SIG-M5 treated with dmso at 0.1 percent for 504 hours (cell line): ENCODE measurements around the gene RAB3GAP1.
"Not testable (repeated sequence)": the region's sequence is repeated elsewhere in the genome, so short reads cannot be mapped to it uniquely, and the experiment has no call there.

Experiments
- DNase-seq: peaks from one replicate; lab custom pipeline; 2025; ENCODE audit not compliant: unreplicated experiment; lab: John Stamatoyannopoulos, UW

RAB3GAP1 gene

DNA sequence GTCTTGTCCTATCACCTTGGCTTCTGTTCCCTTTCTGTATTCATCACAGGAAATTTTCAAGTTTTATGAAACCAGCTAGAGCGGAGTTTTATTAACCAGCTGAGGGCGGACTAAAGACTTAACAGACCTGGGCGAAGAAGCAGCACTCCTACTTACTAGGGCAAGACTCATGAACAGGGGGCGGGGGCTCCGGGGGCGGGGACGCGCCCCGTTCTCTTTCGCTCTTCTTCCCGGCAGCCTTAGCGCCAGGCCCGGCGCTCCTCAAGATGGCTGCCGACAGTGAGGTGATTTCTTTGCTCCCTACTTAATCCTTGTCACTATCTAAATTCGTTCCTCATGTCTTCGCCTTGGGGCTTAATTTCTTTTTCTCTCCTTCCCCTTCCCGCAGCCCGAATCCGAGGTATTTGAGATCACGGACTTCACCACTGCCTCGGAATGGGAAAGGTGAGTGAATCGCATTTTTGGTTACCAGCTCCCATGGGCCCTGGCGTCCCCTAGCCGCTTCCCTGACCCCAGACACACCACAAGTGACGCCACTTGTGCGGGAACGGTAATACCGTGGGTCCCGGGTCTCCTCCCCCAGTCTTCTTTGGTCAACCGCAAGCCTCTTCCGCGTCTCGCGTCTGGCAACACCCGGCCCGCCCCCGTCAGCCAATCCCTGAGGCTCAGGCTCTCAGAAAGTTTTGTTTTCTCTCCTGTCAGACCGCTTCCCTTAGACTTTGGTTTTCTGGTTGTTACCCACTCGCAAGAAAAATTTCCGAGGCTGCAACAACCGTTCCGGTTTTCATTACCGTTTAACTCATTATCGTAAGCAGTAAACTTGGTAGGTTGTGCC lies at the start of gene RAB3GAP1:
RAB3GAP1 (plus strand) TSS at position 251 of the 835 bp plus-strand sequence; CDS start at position 267, 16 bp downstream.
- DNase-seq = peak; percentile 87

DNA sequence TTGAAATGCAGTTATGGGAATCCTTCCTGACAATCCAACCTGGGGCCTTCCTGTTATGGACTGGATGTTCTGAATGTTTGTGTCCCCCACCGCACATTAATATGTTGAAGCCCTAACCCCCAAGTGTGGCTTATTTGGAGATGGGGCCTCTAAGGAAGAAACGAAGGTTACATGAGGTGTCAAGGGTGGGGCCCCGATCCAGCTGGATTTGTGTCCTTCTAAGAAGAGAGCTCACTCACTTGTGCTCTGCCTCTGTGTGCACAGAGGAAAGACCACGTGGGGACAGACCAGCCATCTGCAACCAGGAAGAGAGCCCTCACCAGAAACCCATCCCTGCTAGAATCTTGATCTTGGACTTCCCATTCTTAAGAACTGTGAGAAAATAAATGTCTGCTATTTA lies 49.3 kb upstream of the RAB3GAP1 start:
- DNase-seq = no peak

DNA sequence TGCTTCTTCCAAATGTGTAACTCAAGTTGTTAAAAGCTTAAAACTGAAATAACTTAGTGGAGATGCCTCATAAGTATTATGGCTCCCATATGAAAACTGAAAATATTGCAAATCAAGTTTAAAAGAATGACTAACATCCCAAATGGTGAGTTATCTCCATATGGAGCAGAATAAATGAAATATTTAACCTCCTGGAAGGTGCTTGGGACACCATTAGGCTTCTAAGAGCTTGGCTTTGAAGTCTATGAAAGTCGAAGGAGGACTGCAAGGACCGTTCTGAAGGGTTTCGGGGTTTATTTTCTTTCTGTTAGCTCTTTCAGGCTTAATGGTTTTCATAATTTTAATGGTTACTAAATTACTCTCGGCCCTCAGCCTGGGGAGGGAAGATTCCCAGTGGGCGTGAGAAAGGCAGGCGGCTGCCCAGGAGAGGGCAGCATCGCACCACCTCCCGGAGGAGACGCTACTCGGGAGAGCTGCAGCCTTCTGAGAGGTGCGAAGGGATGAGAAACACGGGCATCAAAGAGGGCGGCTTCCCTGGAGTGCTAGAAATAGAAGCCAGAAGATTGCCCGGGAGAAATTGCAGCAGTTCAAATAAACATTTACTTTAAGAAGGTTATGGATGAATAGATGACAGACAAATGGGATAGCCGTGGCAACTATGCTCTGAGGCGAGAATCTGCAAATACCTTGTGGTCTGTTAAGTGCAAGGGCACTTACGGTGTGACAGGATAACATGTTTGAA lies 47.9 kb upstream of the RAB3GAP1 start:
- peak; percentile 56 for DNase-seq

DNA sequence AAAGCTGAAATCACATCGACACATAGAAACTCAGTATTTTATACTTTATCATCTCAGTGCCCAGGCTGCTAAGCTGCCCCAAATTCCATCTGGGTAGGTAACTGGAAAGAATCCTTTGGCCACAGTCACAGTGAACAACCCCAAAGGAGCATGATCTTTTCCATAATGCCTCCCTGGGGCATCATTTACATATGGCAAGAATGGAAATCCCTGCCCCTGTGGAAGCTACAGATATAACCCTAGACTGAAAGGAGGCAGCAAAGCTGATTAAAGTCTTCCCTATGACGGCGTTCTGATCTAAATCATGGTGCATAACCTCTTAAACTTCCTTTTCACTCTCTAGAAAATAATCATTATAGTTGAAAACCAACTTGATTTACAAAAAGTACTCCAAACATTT lies 46.3 kb upstream of the RAB3GAP1 start:
- no peak for DNase-seq

DNA sequence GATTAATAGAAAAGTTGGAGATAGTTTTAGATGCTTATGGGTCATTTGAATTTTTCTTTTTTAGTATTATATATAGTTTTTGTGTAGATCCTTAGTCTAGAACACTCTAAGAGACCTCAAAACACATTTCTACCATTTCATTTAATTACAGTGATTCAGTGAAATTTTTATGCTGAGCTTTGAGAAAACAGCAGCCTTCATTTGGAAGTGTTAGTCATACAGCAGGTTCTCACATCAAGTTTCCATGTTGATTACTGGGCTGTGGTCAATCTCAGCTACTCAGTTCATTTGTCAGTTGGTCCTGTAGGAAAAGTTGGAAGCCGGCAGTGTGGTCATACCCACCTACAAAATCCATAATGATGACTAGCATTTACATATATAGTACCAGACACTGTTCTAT lies 42.8 kb upstream of the RAB3GAP1 start:
- DNase-seq = no peak

DNA sequence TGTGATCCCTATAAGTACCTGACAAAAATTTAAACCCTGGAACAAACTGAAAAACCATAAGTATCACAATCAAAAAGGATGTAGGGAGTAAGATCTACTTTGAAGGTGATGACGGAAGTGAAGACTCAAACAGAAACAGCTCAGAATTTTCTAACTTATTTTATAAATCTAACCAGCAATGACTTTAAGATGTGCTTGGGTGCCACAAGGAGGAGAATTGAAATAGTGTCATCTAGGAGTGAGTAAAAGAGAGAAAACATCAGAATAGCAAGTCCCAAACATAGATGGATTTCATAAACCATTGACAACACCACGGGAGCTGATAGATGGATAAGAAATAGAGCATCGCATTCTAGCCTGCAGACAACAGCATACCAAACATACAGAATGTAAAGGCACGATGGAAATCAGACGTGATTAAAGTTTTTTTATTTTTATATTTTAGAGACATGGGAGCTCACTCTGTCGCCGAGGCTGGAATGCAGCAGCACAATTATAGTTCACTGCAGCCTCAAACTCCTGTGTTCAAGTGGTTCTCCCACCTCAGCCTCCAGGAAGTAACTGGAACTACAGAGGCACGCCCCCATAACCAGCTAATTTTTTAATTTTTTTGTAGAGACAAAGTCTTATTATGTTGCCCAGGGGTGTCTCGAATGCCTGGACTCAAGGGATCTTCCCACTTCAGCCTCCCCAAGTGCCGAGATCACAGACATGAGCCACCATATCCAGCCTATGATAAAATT lies 41.7 kb upstream of the RAB3GAP1 start:
- no peak for DNase-seq

GRCh38 chr2:135011633-135012032 lies 40.5 kb upstream of the RAB3GAP1 start:
- DNase-seq = no peak

DNA sequence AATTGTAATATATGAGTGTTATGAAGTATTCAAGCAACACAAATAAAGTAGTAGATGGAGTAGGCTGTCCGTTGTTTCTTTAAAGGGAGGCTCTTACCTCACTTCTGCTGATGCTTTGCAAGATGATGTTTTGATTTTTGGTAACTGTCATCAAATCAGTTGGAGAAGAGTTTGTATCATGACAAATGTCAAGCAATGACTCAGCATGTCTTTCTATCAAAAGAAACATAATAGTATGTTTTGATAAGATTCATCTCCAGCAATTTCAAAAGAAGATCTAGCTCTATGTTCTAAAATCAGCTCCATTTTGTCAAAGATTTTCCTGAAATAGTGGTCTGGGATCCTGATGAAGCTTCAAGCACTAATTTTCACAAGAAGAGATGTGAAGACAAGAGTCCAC lies 30.5 kb upstream of the RAB3GAP1 start:
- DNase-seq = no peak

DNA sequence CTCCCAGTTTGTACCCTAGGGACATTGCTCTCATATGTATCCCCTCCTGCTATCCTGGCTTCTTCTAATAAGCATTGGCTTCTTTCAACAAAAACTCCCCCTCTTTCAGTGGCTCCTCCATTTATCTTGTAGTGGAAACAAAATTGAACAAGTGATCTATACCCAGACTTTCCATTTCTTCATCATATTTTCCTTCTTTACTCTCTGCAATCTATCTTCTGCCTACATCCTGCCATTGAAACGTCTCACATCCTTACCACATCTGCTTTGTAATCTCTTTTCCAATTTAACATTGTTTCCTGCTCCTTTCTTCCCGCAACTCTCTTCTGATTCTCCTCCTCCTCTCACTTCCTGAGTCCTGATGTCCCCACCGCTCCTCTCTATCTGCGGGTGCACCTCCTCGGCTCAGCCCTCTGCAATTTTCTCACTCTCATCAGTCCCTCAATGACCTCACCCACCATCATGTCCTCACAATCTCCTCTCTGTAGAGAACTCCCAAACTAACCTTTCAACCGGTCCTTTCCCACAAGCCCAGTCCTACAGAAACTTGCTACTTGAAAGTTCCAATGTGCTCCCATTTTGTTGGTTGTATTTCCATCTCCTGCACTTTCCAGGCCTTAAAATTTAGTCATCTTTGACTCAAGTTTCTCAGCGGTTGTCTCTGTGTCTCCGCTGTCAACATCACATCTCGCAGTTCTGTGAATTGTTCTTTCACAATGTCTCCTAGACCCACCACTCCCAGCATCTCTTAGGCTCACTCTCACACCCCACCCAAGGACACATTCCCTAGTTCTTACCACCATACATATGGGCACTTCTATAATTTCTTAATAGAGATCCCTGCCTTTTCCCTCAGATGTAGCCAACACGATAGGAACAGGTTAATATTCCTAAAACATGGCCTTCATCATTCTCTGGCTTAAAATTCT lies 28.9 kb upstream of the RAB3GAP1 start:
- DNase-seq = no peak

GRCh38 chr2:135023886-135024485 lies 28.1 kb upstream of the RAB3GAP1 start:
- no peak for DNase-seq

DNA sequence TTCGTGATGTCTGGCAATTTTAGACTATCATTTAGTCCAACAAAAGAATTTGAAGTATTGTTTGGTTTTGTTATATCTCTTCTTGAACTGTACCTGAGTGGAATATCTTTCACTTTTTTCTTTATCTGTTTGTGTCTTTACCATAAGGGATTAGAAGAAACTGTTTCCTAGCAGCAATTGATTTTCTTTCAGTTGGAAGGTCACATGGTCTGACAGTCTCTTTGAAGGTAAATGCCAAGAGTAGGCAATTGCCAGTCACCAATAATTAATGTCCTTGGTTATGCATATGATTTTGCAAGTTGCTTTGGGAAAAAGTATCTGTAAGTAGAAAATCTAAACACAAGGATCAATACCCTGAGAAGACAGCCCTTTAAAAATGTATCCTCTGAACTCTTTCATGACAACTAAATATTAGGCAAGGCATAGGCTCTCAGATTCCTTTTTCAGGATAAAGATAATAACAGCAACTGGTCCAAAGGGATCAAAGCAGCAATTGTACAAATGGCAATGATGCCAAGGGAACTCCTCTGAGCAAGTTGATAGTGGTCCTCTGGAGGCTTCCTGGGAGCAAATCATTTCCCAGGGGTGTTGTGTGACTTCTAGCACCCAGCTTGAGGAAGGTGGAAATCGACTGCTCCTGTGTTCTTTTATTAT lies 22.5 kb upstream of the RAB3GAP1 start:
- DNase-seq = no peak

- DNase-seq = peak; percentile 39
Measured at GRCh38 chr2:135030826-135031225, 21.3 kb upstream of the RAB3GAP1 start.

- DNase-seq = not testable (repeated sequence)
Measured at GRCh38 chr2:135033216-135033615, 18.9 kb upstream of the RAB3GAP1 start.

- no peak for DNase-seq
Measured at GRCh38 chr2:135037831-135038230, 14.3 kb upstream of the RAB3GAP1 start.

DNA sequence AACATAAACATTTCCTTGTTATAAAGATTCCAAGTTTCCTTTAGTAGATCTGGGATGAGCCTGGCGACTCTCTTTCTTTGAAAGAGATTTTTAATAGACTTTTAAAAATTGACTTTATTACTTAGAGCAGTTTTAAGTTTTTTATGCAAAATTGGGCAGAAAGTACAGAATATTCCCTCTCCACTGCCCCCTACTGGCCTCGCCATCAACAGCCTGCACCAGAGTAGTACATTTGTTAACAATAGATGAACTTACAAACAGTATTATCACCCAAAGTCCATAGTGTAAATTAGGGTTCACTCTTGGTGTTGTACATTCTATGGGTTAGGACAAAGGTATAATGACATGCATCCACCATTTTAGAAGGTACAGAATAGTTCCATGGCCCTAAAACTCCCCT lies 8.7 kb upstream of the RAB3GAP1 start:
- DNase-seq = no peak

DNA sequence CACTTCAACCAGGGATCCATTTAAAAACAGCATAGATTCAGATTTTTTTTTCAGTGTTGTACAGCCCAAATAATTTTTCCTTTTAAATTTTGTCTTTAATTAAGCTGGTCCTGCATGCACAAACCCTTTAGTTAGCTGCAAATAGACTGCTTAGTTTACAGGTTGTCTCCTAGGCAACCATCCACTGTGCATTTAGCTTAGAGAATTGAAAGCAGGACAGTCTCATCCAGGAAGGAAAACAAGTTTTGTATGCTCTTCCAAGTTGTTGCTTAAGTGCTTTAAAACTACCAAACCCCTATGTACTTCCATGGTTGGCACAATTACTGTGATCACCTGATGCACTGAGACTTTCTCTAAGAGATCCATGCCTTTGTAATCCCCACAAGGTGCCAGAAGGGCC lies 4.8 kb upstream of the RAB3GAP1 start, which contains the start of gene MAP3K19:
MAP3K19 (minus strand) TSS at position 148 of the 400 bp plus-strand sequence. CDS start 22,800 bp downstream, outside the sequence.
- no peak for DNase-seq

GRCh38 chr2:135048122-135048521 lies 4.0 kb upstream of the RAB3GAP1 start:
- no peak for DNase-seq

DNA sequence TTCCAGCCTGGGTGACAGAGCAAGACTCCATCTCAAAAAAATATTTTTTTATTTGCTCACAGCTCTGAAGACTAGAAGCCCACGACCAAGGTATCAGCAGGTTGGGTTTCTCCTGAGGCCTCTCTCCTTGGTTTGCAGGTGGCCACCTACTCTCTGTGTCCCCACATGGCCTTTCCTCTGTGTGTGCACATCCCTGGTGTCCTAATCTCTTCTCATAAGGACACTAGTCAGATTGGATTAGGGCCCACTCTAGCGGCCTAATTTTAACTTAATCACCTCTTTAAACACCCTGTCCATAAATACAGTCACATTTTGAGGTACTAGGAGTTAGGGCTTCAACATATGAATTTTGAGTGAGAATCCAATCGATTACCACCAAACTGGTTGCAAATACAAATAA lies 2.0 kb upstream of the RAB3GAP1 start:
- no peak for DNase-seq

GRCh38 chr2:135050684-135051083 lies 1.4 kb upstream of the RAB3GAP1 start:
- DNase-seq = no peak
